ENCODE data around the gene STRA6.
A peak's percentile ranks its signal among the peaks of the same experiment; 100 is the strongest.

STRA6 gene, protein sequence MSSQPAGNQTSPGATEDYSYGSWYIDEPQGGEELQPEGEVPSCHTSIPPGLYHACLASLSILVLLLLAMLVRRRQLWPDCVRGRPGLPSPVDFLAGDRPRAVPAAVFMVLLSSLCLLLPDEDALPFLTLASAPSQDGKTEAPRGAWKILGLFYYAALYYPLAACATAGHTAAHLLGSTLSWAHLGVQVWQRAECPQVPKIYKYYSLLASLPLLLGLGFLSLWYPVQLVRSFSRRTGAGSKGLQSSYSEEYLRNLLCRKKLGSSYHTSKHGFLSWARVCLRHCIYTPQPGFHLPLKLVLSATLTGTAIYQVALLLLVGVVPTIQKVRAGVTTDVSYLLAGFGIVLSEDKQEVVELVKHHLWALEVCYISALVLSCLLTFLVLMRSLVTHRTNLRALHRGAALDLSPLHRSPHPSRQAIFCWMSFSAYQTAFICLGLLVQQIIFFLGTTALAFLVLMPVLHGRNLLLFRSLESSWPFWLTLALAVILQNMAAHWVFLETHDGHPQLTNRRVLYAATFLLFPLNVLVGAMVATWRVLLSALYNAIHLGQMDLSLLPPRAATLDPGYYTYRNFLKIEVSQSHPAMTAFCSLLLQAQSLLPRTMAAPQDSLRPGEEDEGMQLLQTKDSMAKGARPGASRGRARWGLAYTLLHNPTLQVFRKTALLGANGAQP

DNA sequence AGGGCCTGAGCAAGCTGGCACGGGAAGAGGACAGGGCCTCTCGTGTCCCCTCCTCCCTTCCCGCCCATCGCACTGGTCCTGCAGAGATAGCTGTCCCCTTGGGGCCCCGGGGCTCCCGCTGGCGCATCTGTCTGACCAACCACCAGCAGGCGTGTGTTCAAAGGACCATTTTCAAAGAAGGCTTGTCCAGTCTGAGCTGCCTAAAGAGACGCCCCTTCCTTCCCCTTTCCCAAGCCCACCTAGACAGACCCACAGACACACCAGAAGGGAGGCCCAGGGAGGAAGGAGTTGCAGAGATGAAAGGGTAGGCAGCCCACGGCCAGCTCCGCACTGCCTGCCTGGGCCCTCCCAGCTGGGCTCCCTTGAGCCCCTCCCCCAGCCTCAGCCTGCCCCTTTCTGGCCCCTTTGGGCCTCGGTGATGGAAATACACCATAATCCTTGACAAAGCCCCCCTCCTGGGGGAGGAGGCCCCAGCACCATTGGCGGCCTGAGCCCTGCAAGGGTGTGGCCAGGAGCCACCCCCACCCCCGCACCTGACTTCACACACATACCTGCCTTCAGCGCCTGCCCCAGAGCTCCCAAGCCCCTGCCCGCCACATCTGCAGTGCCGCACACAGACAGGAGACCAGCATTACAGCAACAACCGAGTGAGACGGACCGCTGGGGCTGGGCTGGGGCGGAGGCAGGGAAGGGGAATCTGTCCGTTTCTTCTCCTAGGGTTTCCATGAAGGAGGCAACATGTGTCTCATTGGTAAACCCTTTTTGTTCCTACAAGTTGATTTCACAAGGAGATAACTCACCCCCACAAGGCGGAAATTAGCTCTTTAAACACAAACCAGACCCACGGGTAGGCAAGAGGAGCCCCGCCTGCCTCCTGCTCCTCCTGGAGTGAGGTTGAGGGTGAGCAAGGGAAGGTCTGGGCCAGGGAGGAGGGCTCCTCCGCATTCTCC, at the start of gene STRA6:
STRA6 (minus strand) TSS at position 336 of the 950 bp plus-strand sequence. CDS start 520 bp downstream, outside the sequence.
- DNase-seq, result no peak

DNA sequence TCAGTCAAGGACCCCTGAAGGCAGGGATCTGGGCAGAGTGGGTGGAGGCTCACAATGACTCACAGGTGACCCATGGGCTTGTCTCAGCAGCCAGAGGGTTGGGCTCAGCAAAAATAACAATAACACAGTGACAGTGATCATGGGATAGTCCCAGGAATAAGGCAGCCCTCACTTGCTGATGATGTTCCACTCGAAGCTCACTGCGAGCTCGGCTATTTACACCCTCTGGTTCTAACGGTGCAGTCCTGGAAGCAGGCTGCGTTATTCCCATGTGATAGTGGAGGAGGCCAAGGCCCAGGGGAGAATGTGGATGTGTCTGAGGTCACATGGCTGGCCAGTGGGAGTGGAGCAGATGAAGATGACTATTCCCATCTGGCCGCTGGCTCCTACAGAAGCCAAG, 49.7 kb upstream of the STRA6 start:
- no peak for DNase-seq

DNA sequence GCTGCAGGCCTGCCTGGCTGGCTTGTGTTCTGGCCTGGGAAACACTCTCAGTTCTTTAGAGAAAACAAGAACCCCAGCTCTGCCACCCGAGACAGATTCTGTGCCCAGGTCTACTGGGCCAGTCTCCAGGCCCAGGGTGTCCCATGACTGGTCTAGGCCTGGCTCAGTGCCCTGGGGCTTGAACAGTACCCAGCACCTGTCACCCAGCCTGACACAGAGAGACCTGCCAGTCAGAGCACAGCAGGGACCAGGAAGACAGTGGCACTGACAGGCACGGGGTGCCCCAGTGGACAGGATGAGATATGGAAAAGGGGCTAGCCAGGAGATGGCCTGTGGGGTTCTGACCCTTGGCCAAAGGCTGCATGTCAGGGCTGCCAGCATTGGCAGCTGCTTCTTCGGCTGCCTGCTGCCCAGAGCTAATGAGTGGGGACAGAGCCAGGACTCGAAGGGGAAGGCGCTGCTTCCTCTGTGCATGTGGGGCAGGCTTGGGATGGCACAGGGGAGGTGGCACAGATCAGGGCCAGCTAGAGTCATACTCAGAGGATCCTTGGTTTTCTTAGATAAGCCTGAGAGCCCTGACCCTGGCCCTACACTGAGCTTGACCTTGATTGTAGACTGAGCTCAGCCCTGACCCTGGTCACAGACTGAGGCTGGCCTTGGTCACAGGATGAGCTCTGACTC, 48.7 kb upstream of the STRA6 start:
- no peak for DNase-seq

DNA sequence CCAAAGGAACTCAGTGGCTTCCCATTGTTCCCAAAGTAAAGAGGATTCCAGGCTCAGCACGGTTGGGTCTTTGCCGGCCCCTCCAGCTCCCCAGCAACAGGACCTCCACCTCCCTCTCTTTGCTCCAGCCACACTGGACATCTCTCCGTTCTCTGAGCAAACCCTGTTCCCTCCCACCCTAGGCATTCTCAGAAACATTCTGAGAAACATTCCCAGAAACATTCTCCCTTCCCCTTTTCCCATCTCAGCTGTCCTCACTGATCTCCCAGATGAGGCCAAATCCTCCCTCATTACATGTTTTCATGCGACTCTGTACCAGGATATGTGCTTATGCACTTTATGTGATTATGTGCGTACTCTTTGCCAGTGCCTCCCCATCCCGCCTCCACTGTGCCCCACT, 47.7 kb upstream of the STRA6 start:
- DNase-seq, result no peak

DNA sequence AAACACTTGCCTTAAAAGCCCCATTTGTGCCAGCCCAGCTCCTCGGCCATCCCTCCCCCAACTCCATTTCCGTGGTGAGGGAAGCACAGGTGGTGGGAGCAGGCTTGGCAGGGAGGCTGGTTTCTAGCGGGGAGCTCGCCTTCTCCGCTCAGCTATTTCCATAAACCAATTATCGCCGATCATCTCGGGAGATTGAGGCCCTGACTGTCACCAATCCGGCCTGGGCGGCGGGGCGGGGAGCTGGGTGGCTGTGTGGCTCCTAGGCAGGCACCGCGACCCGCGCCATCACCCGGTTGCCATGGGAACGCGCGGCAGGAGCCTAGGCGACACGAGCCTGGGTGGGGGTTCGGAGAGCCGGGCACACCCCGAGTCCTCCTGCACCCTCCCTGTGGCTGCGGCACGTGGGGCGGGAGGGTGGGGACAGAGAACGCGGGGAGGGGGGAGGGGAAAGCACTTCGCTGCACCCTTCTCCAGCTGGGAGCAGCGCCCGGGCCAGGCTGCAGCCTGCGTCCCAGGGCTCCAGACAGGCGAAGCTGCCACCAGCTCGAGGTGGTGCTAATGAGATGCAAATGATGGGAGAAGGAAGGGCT, 42.9 kb upstream of the STRA6 start:
- DNase-seq, result no peak

DNA sequence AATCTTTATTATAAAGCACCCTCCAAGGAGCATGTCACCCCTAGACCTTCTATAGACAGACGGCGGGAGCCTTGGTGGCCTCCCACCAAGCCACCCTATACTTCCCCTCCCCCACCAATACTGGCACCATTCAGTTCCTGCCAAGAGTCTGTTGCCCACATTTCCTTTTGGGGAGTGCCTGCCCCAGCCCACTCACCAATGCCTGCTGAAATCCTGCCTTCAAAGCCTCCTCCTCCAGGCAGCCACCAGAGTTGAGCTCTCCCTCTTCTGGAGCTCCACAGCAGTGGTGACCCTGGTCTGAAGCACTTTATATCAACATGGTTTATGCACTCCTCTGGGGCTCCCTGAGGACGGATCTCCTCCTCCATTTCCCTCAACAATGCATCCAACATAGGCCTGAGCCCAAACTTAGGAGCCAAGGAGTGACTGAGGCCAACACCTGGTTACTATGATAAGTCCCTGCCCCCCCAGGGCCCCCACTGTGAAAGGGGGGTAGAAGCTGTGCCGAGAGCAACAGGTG, 42.3 kb upstream of the STRA6 start:
- DNase-seq, result no peak

DNA sequence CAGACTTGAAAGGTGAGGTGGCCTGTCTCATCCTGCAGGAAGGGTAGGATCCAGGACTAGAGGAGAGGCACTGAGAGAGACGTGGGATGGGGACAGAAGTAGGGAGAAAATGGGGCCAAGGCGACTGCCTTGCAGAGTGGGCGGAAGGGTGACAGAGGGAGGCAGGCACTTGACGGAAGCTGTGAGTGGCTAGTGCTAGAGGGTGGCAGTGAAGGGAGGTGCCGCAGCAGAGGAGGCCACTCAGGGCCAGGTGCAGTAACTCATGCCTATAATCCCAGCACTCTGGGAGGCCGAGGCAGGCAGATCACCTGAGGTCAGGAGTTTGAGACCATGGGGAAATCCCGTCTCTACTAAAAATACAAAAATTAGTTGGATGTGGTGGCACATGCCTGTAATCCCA, 40.8 kb upstream of the STRA6 start:
- DNase-seq, result no peak

DNA sequence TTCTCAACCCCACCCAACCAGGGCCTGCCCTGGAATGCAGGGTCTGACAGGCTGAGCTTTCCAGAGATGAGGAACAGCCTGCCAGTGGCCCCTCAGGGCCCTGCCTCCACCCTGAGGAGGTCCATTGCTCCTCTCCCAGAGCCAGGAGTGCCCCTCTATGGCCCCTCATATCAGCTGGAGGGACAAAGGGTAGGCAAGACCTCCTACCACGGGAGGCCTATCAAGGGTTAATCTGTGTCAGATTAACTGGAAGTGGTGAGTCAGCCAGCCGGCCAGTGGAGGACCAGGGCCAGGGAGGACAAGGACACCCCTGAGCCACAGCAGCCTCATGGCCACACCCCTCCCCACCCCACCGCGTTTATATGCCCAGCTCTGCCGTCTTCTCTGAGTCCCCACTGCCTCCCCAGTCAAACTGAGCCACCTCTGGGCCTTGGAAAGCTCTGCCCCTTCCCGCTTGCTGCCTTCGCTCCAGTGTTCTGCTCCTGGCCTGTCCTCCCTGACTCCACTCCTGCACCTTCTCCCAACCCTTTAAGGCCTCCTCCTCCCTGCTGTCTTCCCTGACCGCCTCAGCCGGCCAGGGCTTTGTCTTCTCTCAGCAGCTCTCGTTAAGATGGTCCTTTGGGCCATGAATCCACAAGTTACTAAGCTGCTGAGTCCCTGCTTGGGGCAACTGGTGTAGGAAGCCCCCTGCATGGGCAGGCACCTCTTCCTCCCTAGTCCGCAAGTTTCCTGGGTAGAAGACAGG, 40.0 kb upstream of the STRA6 start:
- no peak for DNase-seq

DNA sequence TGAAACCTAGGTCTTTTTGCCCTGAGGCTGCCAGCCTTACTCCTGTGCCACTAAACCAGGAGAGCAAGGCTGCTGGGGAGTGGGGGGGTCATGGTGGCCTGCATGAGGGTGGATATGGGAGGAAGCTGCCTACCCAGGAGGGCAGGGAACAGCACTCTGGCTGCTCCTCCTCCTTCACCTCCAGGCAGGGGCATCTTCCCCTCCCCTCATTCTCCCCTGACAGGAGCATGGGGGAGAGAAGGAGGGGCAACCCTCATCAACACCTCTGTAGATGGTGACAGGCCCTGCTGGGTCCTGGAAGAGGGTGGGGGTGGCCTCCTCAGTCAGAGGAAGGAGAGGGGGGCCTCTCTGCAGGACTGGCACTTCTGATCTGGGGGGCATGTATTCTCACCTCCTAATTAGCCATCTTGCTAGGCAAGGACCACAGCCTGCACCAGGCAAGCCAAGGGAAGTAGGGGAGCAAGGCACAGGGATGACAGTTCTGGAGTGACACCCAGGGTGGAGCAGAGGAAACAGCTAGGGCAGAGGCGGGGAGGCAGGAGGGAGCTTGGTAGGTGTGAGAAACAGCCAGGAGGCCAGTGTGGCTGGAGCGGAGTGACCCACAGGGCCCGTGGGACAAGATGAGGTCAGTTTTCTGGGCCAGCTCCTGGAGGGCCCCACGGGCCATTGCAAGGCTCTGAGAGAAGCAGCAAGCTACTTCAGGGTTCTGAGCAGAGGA, 38.5 kb upstream of the STRA6 start:
- DNase-seq, result no peak

DNA sequence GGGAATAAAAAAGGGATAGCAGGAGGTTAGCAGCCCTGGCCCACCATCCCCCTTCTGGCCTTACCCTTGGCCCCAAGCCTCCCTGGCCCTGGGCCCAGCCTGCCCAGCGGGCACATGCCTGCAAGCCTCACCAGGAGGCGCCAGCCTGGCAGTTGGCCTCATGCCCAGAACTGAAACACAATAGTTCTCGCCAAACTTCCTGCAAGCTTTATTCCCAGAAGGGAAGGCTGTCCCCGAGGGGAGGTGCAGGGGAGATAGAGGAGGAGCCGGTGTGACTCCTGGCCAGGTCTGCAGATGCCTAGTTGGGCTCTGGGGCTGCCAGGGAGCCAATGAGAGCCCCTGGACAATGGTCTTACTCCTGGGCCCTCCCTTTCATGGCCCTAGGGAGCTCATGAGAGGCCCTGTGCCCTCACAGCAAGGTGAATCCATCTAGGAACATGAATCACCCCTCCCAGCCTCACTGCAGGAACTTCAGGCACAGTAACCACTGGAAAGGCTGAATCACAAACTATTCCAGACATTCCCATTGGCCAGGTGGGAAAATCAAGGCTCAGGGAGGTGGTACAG, 37.5 kb upstream of the STRA6 start:
- no peak for DNase-seq

DNA sequence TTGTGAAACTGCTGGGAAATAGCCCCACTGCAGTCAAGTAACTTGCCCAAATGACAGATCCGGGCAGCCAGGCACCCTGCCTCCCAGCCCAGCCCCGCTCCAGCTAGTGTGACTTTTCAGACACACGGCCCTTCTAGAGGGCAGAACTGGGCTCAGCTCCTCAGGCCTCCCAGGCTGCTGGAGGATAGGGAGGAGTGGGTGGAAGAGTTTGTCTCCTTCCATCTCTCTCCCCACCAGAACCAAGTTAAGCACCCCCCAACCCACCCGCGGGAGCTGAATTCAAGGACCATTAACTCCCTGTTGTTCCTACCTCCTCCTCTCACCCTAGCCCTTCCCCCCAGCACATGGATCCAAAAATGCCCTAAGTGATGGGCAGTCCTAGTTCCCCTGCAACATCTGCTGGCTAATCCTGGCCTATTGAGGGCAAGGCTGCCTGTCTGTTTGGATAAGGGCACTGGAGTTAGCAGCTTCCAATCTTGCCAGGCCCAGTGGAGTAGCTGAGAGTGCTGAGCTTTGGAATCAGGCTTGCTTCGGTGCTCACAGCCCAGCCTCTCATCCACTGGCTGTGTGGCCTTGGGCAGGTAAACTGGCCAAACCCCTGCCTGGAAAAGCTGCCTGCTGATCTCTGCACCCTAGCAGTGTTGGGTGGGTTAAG, 36.6 kb upstream of the STRA6 start:
- no peak for DNase-seq

DNA sequence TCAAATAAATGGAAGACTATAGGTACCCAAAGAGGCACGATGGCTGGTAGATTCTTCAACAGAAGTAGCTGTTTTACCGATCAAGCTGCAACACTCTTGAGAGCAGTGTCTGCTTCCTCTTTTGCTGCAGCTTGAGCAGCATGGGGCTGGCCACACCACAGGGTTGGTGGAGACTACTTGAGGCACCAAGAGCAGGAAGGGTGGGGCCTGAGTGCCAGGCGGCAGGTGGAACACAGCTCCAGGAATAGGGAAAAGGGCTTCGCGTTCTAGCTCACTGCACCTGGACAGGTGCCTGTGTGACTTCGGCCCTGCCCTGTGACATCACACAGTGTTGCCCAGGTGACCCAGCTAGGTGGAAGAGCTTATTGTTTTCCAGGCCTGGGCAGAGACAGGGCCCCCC, 33.4 kb upstream of the STRA6 start, which contains the start of gene CCDC33:
CCDC33 (plus strand) TSS at position 365 of the 400 bp plus-strand sequence. CDS start 394 bp downstream, outside the sequence.
- DNase-seq, result peak; percentile 5

DNA sequence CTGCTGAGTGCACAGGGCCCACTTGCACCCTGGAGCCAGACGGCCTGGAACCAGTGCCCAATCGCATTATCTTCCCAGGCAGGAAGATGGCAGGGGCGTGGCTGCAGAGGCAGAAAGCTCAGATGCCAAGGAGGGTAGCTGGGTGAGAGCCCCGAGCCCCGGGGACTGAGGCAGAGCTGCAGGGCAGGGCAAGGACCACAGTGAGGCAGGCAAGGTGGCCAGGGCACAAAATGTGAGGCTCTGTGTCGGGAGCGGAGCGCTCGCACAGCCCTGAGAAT, 31.9 kb upstream of the STRA6 start:
- DNase-seq, result no peak

DNA sequence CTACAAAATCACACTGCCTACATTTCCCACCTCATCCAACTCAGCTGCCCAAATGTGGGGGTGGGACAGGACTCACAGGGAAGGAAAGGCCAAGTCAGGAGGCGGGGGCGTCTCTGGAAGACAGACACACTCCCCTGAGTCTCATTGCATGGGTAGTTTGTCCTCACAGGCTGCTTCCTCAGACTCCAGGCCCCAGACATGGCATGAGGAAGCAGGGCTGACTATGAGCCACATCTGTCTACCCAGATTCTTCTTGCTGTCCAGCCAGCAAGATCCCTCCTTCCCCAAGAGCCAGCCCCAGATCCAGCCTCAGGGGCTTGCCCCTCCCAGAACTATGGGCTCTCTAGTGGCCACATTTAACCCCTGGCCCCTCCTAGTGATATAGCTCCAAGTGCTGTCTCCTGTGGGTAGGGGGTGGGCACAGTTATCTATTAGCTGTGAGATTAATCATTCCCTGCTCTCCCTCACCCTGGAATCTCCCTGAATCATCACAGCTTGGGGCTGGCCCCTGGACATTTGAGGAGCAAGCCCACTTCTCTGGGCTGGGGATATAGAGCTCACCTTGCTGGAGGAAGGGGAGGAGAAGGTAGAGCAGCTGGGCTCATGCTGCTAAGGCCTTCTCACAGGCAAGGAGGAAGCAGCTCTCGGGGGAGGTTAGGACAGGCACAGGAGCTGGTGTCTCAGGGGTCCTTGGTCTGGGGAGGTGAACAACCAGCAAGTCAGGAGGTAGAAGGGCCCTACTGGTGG, 31.4 kb upstream of the STRA6 start:
- no peak for DNase-seq

DNA sequence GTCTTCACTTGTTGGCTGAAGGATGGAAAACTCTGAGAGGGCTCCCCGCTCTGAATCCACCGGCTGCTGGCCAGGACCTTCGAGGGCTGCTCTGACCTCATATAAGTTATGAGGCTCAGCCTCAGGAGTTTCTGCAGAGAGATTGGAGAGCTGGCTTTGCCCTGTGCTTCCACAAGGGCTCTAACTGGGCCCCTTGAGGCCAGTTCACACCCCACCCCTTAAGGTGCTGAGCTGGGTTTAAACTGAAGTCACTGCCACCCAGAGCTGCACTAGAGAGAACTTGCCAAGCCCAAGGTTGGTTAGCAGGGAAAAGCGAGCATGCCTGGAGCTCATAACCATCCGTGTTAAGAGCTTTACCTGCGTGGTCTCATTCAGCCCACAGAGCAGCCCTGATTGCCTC, 30.8 kb upstream of the STRA6 start:
- DNase-seq, result no peak

DNA sequence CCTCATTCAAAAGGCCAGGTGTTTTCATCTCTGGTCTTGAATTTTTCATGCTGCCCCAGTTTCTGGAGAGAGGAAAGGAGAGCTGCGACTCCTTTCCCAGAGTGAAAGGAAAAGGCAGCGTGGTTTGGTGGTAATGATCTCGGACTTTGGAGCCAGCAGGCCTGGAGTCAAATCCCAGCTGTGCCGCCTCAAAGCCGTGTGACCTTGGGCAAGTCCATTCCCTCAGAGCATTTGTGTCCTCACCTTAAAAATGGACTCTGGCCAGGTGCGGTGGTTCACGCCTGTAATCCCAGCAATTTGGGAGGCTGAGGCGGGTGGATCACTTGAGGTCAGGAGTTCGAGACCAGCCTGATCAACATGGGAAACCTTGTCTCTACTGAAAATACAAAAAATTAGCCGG, 28.9 kb upstream of the STRA6 start:
- DNase-seq, result no peak

DNA sequence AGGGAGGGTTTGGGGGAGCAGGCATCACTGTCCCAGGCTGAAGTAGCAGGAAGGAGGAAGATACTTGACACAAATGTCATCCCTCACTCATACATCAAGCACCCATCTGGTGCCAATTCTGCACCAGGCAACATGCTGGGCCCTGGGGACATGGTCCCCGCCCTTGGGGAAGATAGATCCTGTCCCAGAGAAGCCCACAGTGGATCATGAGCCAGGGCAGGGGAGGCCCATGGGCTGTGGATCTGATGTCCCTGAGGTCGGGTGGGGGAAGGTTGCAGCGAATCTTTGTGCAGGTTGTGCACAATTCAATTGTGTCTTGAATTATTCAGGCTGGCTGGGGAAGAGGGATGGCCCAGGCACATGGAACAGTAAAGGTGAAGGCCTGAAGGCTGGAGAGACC, 27.1 kb upstream of the STRA6 start:
- DNase-seq, result no peak

DNA sequence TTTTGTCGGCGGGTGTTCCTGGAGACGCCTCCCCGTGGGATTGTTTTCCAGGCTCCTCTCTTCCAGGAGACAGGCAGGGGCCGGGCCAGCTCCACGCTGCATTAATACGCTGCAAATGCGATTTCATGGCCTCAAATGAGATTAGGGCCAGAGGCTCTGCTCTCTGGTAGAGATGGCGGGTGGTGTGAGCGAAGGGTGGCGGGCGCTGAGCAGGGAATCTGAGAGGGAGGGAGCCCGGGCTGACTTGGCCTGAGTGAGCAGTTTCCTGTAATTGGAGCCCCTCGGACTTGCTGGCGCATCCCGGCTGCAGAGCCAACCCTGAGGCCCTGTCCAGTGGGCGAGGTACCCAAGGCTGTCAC, 26.1 kb upstream of the STRA6 start:
- no peak for DNase-seq

Measured in CD4-positive, alpha-beta T cell treated with Interferon gamma for 1 hour (primary cell).